Mesothelial cell of epicardium (in vitro differentiated cells): Measurements from ENCODE around the gene CTF1. TPM values are rescaled to one million over a fixed set of nuclear protein-coding genes. Genes with fewer than 3 reads are reported as not detected.

Experiments used
- DNase-seq, 2 experiments: peaks; one replicate each; pipeline ENCODE4 v3.0.0; 2021; ENCODE audit warnings: low spot score in 2 of 2; ENCODE audit not compliant: unreplicated experiment in 2 of 2
- H3K27ac Mint-ChIP-seq: 2 replicates; pipeline ENCODE4 v1.8.0; 2021; ENCODE audit warnings: mixed read lengths
- H3K27me3 Mint-ChIP-seq: 2 replicates; pipeline ENCODE4 v1.8.0; 2021; ENCODE audit warnings: low read depth, mixed read lengths
- H3K36me3 Mint-ChIP-seq: 2 replicates; pipeline ENCODE4 v1.8.0; 2021; ENCODE audit warnings: mixed read lengths
- H3K4me1 Mint-ChIP-seq: 2 replicates; pipeline ENCODE4 v1.8.0; 2021; ENCODE audit warnings: mixed read lengths
- H3K4me3 Mint-ChIP-seq: 2 replicates; pipeline ENCODE4 v1.8.0; 2021; ENCODE audit warnings: mild to moderate bottlenecking, moderate library complexity, mixed read lengths
- H3K9me3 Mint-ChIP-seq: 2 replicates; pipeline ENCODE4 v1.8.0; 2021; ENCODE audit warnings: mixed read lengths
- total RNA-seq: library from RNA; stranded (reverse); gene quantifications from 3 replicates; pipeline ENCODE4 v1.2.1, GENCODE V29; 2021
- TF ChIP-seq, protein P1 (sequence below): fragments of 200-600 bp; sonication (generic); IDR thresholded peaks from one replicate; pipeline ENCODE4 v1.5.0; 2021; ENCODE audit warnings: antibody characterized with exemption; ENCODE audit not compliant: unreplicated experiment

Gene CTF1, protein sequence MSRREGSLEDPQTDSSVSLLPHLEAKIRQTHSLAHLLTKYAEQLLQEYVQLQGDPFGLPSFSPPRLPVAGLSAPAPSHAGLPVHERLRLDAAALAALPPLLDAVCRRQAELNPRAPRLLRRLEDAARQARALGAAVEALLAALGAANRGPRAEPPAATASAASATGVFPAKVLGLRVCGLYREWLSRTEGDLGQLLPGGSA
- total RNA-seq = 9.1 to 11.5 TPM (median 10.3 TPM) in 3 replicates

DNA sequence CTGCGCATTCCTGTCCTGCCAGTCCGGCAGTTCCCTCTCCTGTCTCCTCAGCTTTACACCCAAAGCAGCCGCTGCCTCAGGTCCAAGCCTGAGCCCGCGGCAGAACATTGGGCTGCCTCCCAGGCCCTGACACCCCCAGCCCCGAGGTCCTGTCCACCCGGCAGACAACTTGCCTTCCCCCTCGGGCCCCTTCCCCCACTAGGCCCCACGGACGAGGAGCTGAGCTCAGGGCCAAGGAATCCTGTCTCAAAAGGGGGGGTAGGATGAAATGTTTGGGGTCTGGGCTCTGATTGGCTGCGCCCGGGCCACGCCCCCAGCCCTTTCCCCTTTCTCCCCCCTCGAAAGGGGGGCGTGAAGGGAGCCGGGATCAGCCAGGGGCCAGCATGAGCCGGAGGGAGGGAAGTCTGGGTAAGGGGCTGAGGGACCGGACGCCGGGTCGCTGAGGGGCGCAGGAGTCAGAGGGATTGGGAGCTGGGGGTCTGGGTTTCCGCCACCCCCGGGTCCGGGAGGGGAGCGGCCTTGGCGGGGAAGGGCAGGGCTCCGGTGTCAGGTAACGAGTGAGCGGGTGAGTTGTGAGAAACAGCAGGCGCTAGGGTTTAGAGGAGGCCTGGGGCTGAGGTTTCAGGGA is at the start of gene CTF1:
Gene CTF1 (plus strand): TSS at position 354 of the 628 bp plus-strand sequence. CDS start 30 bp downstream, at position 384.
- H3K36me3 Mint-ChIP-seq = peaks cover 2% of the 10 kb centered on the region
- TF ChIP-seq, protein P1, sequence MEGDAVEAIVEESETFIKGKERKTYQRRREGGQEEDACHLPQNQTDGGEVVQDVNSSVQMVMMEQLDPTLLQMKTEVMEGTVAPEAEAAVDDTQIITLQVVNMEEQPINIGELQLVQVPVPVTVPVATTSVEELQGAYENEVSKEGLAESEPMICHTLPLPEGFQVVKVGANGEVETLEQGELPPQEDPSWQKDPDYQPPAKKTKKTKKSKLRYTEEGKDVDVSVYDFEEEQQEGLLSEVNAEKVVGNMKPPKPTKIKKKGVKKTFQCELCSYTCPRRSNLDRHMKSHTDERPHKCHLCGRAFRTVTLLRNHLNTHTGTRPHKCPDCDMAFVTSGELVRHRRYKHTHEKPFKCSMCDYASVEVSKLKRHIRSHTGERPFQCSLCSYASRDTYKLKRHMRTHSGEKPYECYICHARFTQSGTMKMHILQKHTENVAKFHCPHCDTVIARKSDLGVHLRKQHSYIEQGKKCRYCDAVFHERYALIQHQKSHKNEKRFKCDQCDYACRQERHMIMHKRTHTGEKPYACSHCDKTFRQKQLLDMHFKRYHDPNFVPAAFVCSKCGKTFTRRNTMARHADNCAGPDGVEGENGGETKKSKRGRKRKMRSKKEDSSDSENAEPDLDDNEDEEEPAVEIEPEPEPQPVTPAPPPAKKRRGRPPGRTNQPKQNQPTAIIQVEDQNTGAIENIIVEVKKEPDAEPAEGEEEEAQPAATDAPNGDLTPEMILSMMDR = no peak
- H3K4me1 Mint-ChIP-seq = peaks cover 41% of the 10 kb centered on the region
- no peaks in the 10 kb centered on the region for H3K9me3 Mint-ChIP-seq
- H3K27ac Mint-ChIP-seq = peak within 1 kb of the TSS; percentile 100
- DNase-seq = peak; percentile 76 to 87
- peak within 1 kb of the TSS; percentile 88 for H3K4me3 Mint-ChIP-seq
- no peaks in the 10 kb centered on the region for H3K27me3 Mint-ChIP-seq

GRCh38 chr16:30846649-30847402 is 49.6 kb upstream of the CTF1 start:
- TF ChIP-seq, protein P1 = no peak
- Mint-ChIP-seq H3K36me3 (peaks cover 11% of the 10 kb centered on the region), H3K4me1 (no peaks in the 10 kb centered on the region), H3K27ac (no peak overlapping the region), H3K4me3 (no peak overlapping the region), H3K9me3 (peaks cover 7% of the 10 kb centered on the region), H3K27me3 (no peaks in the 10 kb centered on the region)
- no peak for DNase-seq

GRCh38 chr16:30850246-30850645 is 46.2 kb upstream of the CTF1 start:
- TF ChIP-seq, protein P1 = no peak
- no peak for DNase-seq
- H3K4me1 Mint-ChIP-seq = no peaks in the 10 kb centered on the region
- H3K4me3 Mint-ChIP-seq = no peak overlapping the region
- no peaks in the 10 kb centered on the region for H3K27me3 Mint-ChIP-seq
- peaks cover 4% of the 10 kb centered on the region for H3K9me3 Mint-ChIP-seq
- peaks cover 19% of the 10 kb centered on the region for H3K36me3 Mint-ChIP-seq
- H3K27ac Mint-ChIP-seq = no peak overlapping the region

DNA sequence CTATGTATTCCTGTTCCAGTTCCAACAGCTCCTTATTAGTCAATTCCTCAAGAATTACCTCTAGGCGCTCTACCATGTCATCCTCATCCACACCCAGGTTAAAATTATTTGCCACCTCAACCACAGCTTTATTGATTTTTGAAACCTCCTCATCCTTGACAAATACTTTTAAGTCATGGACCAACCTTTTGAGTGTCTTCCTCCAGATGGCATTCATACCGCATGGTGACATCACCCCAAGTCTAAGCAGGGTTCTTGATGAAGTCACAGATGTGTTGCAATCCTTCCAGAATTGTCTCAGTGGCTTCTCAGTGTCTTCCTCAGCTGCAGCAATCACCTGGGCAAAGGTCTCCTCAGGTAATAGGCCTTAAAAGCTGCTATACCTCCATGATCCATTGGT is 42.7 kb upstream of the CTF1 start:
- H3K27me3 Mint-ChIP-seq = no peaks in the 10 kb centered on the region
- H3K27ac Mint-ChIP-seq = no peak overlapping the region
- no peak for DNase-seq
- H3K9me3 Mint-ChIP-seq = peaks cover 4% of the 10 kb centered on the region
- peaks cover 21% of the 10 kb centered on the region for H3K36me3 Mint-ChIP-seq
- H3K4me3 Mint-ChIP-seq = no peak overlapping the region
- peaks cover 7% of the 10 kb centered on the region for H3K4me1 Mint-ChIP-seq
- TF ChIP-seq, protein P1 = no peak

- no peaks in the 10 kb centered on the region for H3K9me3 Mint-ChIP-seq
- H3K36me3 Mint-ChIP-seq = peaks cover 14% of the 10 kb centered on the region
- no peaks in the 10 kb centered on the region for H3K27me3 Mint-ChIP-seq
Measured at GRCh38 chr16:30858111-30858495, 38.3 kb upstream of the CTF1 start.

More at GRCh38 chr16:30858111-30858495, 38.3 kb upstream of the CTF1 start:
- Mint-ChIP-seq H3K4me3 (no peak overlapping the region), H3K27ac (no peak overlapping the region), H3K4me1 (peaks cover 10% of the 10 kb centered on the region)
- no peak for DNase-seq
- TF ChIP-seq, protein P1 = no peak
